K562 (cell line): ENCODE measurements around the gene CHMP4B. TPM values are rescaled to one million over a fixed set of nuclear protein-coding genes. Genes with fewer than 3 reads are reported as not detected.

Experiments
- ARID1B ChIP-seq: fragments of 450-650 bp; IDR thresholded peaks from 2 replicates; pipeline ENCODE4 v1.6.1; 2016; ENCODE audit warnings: antibody characterized with exemption, mild to moderate bottlenecking, inconsistent platforms
- ASH1L ChIP-seq: fragments of 450-650 bp; IDR thresholded peaks from 2 replicates; pipeline ENCODE4 v1.6.1; 2018; ENCODE audit warnings: borderline replicate concordance, mild to moderate bottlenecking, low read depth; ENCODE audit not compliant: partially characterized antibody
- CEBPG ChIP-seq, 3 experiments: fragments of 200-800 bp in 1 of 3; sonication (Bioruptor generic) in 1 of 3; sonication (generic) in 1 of 3; formaldehyde crosslinking in 1 of 3; IDR thresholded peaks in 2 of 3; conservative IDR thresholded peaks in 1 of 3; 2 replicates each; pipeline versions ENCODE4 v1.6.1 to v1.8.0; 2016 to 2022; ENCODE audit warnings: missing compliant biosample characterization in 2 of 3, missing genetic modification characterization in 2 of 3, mild to moderate bottlenecking in 1 of 3, missing genetic modification reagents in 1 of 3
- CHD2 ChIP-seq: IDR thresholded peaks from 2 replicates; pipeline ENCODE4 v1.6.1; 2011; ENCODE audit warnings: low read depth, low read length
- ELF4 ChIP-seq: fragments of 450-650 bp; formaldehyde crosslinking; IDR thresholded peaks from 2 replicates; pipeline ENCODE4 v1.4.0; 2022; ENCODE audit warnings: missing genetic modification characterization
- ELK1 ChIP-seq: sonication (generic); formaldehyde crosslinking; IDR thresholded peaks from 2 replicates; pipeline ENCODE4 v1.8.1; 2022; ENCODE audit warnings: missing genetic modification reagents
- EP400 ChIP-seq: fragments of 450-650 bp; IDR thresholded peaks from 2 replicates; pipeline ENCODE4 v1.6.1; 2017; ENCODE audit warnings: antibody characterized with exemption, mild to moderate bottlenecking, moderate library complexity
- FOSL1 ChIP-seq: fragments of 200-800 bp; sonication (Bioruptor generic); conservative IDR thresholded peaks from 2 replicates; pipeline ENCODE4 v1.6.1; 2016; ENCODE audit warnings: missing genetic modification characterization, missing compliant biosample characterization
- ILK ChIP-seq: fragments of 450-650 bp; IDR thresholded peaks from 2 replicates; pipeline ENCODE4 v1.6.1; 2016; ENCODE audit warnings: missing genetic modification characterization, low read depth, mild to moderate bottlenecking, missing compliant biosample characterization, moderate library complexity, borderline replicate concordance
- JUNB ChIP-seq: fragments of 450-650 bp; formaldehyde crosslinking; conservative IDR thresholded peaks from 2 replicates; pipeline ENCODE4 v1.4.0; 2020; ENCODE audit warnings: mild to moderate bottlenecking
- JUND ChIP-seq, 2 experiments: IDR thresholded peaks; 2 replicates in 1 of 2; 3 replicates in 1 of 2; pipeline ENCODE4 v1.6.1; 2011; ENCODE audit warnings: borderline replicate concordance in 2 of 2, low read depth in 2 of 2, low read length in 2 of 2, improper control_type of control experiment in 1 of 2, missing biosample characterization in 1 of 2, missing genetic modification characterization in 1 of 2, missing genetic modification reagents in 1 of 2
- KDM1A ChIP-seq, 2 experiments: fragments of 450-650 bp; IDR thresholded peaks; 2 replicates each; pipeline ENCODE4 v1.6.1; 2016; ENCODE audit warnings: mild to moderate bottlenecking in 2 of 2
- L3MBTL2 ChIP-seq: fragments of 450-650 bp; IDR thresholded peaks from 2 replicates; pipeline ENCODE4 v1.6.1; 2016; ENCODE audit warnings: mild to moderate bottlenecking, moderate library complexity
- MEIS2 ChIP-seq: fragments of 450-650 bp; IDR thresholded peaks from 2 replicates; pipeline ENCODE4 v1.6.1; 2014; ENCODE audit warnings: mild to moderate bottlenecking; ENCODE audit not compliant: partially characterized antibody
- POLR2AphosphoS2 ChIP-seq: IDR thresholded peaks from 2 replicates; pipeline ENCODE4 v1.6.1; 2012; ENCODE audit warnings: low read length, improper control_type of control experiment
- RBM15 ChIP-seq: fragments of 200-400 bp; formaldehyde crosslinking; IDR thresholded peaks from 2 replicates; pipeline ENCODE4 v1.6.1; 2018; ENCODE audit warnings: mild to moderate bottlenecking, low read length, moderate library complexity; ENCODE audit not compliant: insufficient read depth
- RBM22 ChIP-seq: fragments of 200-400 bp; formaldehyde crosslinking; IDR thresholded peaks from 2 replicates; pipeline ENCODE4 v1.6.1; 2018; ENCODE audit warnings: low read length, low read depth; ENCODE audit not compliant: poor library complexity, severe bottlenecking
- TFAM ChIP-seq: fragments of 250-450 bp; sonication (Bioruptor Pico); conservative IDR thresholded peaks from 2 replicates; pipeline ENCODE4 v1.5.0; 2021; ENCODE audit warnings: mild to moderate bottlenecking, moderate library complexity
- TOE1 ChIP-seq, 2 experiments: fragments of 450-650 bp in 1 of 2; sonication (generic) in 1 of 2; formaldehyde crosslinking in 1 of 2; IDR thresholded peaks; 2 replicates each; pipeline versions ENCODE4 v1.7.1 to v1.8.0; 2016 to 2022; ENCODE audit warnings: borderline replicate concordance in 2 of 2, mild to moderate bottlenecking in 2 of 2, antibody characterized with exemption in 1 of 2, inconsistent platforms in 1 of 2, low read depth in 1 of 2, missing genetic modification reagents in 1 of 2, moderate library complexity in 1 of 2
- ZKSCAN1 ChIP-seq: fragments of 150-350 bp; IDR thresholded peaks from 2 replicates; pipeline ENCODE4 v1.6.1; 2016; ENCODE audit warnings: low read depth, low read length
- ZNF57 ChIP-seq: fragments of 450-650 bp; formaldehyde crosslinking; IDR thresholded peaks from 2 replicates; pipeline ENCODE4 v1.4.0; 2020; ENCODE audit warnings: mild to moderate bottlenecking, moderate library complexity
- ZNF696 ChIP-seq: fragments of 250-450 bp; sonication (Bioruptor Pico); conservative IDR thresholded peaks from 2 replicates; pipeline ENCODE4 v1.4.0; 2020; ENCODE audit warnings: mild to moderate bottlenecking, moderate library complexity
- polyA plus RNA-seq, 8 experiments: library from polyadenylated mRNA; depleted of rRNA in 4 of 8; stranded (reverse) in 5 of 8; unstranded in 3 of 8; fragments of >200 nt; fragmentation: Nextera tagmentation in 2 of 8; fragmentation: Illumina TruSeq in 1 of 8; extraction: Ambion mirVana in 2 of 8; extraction: Trizol in 1 of 8; gene quantifications; 2 replicates each; pipeline versions ENCODE4 v1.2.1 to v1.2.3, GENCODE V29; 2011 to 2014; ENCODE audit warnings: inconsistent platforms in 1 of 8, missing spikeins in 1 of 8
- total RNA-seq, 7 experiments: library from RNA; depleted of rRNA in 6 of 7; stranded (reverse); fragments of >200 nt in 6 of 7; fragmentation: Illumina TruSeq in 2 of 7; extraction: Trizol in 2 of 7; gene quantifications; 2 replicates each; pipeline versions ENCODE4 v1.2.1 to v1.2.3, GENCODE V29; 2011 to 2021; ENCODE audit warnings: low replicate concordance in 1 of 7
- TF ChIP-seq, protein P1 (sequence below), 2 experiments: fragments of 450-650 bp in 1 of 2; IDR thresholded peaks; 2 replicates each; pipeline ENCODE4 v1.6.1; 2011 to 2017; ENCODE audit warnings: low read depth in 2 of 2, antibody characterized with exemption in 1 of 2, borderline replicate concordance in 1 of 2, low read length in 1 of 2, mild to moderate bottlenecking in 1 of 2, mixed read lengths in 1 of 2; ENCODE audit not compliant: control insufficient read depth in 1 of 2

CHMP4B gene
- total and polyA plus RNA-seq, 9 of the 15 experiments (the other 6 are each of a cell fraction or from before 2014, with no cell fraction given), result 1.8 to 64.7 (median 31.8) TPM

DNA sequence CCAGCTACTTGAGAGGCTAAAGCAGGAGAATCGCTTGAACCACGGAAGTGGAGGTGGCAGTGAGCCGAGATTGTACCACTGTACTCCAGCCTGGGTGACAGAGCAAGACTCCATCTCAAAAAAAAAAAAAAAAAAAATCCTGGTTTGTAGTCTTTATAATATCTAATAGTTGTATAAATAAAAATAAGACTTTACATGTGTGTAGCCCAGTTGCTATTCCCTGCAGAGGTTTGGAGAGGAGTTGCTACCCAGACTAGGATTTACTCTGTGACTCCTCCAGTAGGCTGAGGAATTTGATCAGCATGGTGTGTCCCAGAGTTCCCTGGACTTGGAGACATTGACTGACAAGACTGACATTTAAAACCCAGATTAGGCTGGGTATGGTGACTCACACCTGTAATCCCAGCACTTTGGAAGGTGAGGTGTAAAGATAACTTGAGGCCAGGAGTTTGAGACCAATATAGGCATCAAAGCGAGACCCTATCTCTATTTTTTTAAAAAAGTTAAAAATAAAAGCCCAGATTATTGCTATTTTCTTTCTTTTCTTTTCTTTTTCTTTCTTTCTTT is 10.2 kb downstream of the CHMP4B start (continued):
- TF ChIP-seq JUND (IDR thresholded peaks at IDR 0.05; ENCODE audit: borderline replicate concordance, low read depth, low read length) (peak; percentile 69), JUND (tag; IDR thresholded peaks at IDR 0.05; ENCODE audit: borderline replicate concordance, low read depth, low read length) (no peak; the same call in 2 of the 3 replicates), RBM15 (no peak), KDM1A (IDR thresholded peaks at IDR 0.05) (0 out of 4 replicates have a peak, but pooled peaks of 1 of the 2 experiments have one; percentile 18), ZNF57 (CRISPR knock-in tag) (no peak), JUNB (no peak), ZNF696 (CRISPR knock-in tag) (no peak), ILK (tag) (no peak), L3MBTL2 (no peak), CHD2 (no peak), ASH1L (no peak), RBM22 (no peak), FOSL1 (tag) (peak; percentile 65), TFAM (no peak), MEIS2 (peak; percentile 61), ZKSCAN1 (no peak), ELK1 (no peak), TOE1 (IDR thresholded peaks at IDR 0.05; ENCODE audit: borderline replicate concordance) (no peak), TOE1 (CRISPR knock-in tag; IDR thresholded peaks at IDR 0.05; ENCODE audit: borderline replicate concordance, low read depth) (no peak), EP400 (no peak), ARID1B (peak; percentile 47), CEBPG (CRISPR knock-in tag; IDR thresholded peaks at IDR 0.05) (no peak), CEBPG (tag; conservative IDR thresholded peaks at IDR 0.05 in 1 of 2, IDR thresholded peaks at IDR 0.05 in 1 of 2) (no peak), ELF4 (CRISPR knock-in tag) (no peak), POLR2AphosphoS2 (no peak)
- TF ChIP-seq, protein P1, sequence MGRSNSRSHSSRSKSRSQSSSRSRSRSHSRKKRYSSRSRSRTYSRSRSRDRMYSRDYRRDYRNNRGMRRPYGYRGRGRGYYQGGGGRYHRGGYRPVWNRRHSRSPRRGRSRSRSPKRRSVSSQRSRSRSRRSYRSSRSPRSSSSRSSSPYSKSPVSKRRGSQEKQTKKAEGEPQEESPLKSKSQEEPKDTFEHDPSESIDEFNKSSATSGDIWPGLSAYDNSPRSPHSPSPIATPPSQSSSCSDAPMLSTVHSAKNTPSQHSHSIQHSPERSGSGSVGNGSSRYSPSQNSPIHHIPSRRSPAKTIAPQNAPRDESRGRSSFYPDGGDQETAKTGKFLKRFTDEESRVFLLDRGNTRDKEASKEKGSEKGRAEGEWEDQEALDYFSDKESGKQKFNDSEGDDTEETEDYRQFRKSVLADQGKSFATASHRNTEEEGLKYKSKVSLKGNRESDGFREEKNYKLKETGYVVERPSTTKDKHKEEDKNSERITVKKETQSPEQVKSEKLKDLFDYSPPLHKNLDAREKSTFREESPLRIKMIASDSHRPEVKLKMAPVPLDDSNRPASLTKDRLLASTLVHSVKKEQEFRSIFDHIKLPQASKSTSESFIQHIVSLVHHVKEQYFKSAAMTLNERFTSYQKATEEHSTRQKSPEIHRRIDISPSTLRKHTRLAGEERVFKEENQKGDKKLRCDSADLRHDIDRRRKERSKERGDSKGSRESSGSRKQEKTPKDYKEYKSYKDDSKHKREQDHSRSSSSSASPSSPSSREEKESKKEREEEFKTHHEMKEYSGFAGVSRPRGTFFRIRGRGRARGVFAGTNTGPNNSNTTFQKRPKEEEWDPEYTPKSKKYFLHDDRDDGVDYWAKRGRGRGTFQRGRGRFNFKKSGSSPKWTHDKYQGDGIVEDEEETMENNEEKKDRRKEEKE (IDR thresholded peaks at IDR 0.05; ENCODE audit: borderline replicate concordance in 1 of 2, control insufficient read depth in 1 of 2, low read depth in 2 of 2, low read length in 1 of 2), result no peak
